Caco-2 (cell line): ENCODE measurements around the gene KLLN. TPM values are rescaled to one million over a fixed set of nuclear protein-coding genes. Genes with fewer than 3 reads are reported as not detected.
A peak's percentile ranks its signal among the peaks of the same experiment; 100 is the strongest.

Experiments used
- BruUV-seq: library from RNA; stranded (reverse); fragments of 400-500 nt; replicated peaks from 2 replicates; lab custom pipeline; 2021; lab: Mats Ljungman, UMichigan
- CTCF ChIA-PET: fragments of 300-600 bp; sonication (Branson Sonifier 250); formaldehyde crosslinking; loops from one replicate; lab custom pipeline; 2022; ENCODE audit warnings: antibody characterized with exemption; lab: Charles Lee
- POLR2A ChIA-PET: fragments of 300-600 bp; sonication (Branson Sonifier 250); formaldehyde crosslinking; loops from one replicate; lab custom pipeline; 2022; ENCODE audit warnings: antibody characterized with exemption; lab: Charles Lee
- DNase-seq, 2 experiments: peaks; one replicate each; pipeline versions ENCODE4 v3.0.0 to v3.0.0-alpha.2; 2020 to 2022
- H3K27me3 ChIP-seq: replicated peaks from 2 replicates; pipeline ENCODE4 v1.6.0; 2011; ENCODE audit warnings: low read length; ENCODE audit not compliant: control insufficient read depth, insufficient read depth
- H3K36me3 ChIP-seq: 2 replicates; pipeline ENCODE4 v1.5.1; 2011; ENCODE audit warnings: low read length; ENCODE audit not compliant: control insufficient read depth, insufficient read depth
- H3K4me1 ChIP-seq: fragments of 250-450 bp; sonication (Bioruptor Pico); 2 replicates; pipeline ENCODE4 v1.5.1; 2020; ENCODE audit warnings: mild to moderate bottlenecking
- H3K4me3 ChIP-seq: 2 replicates; pipeline ENCODE4 v1.5.1; 2011; ENCODE audit warnings: low read depth, mild to moderate bottlenecking, control low read depth, low read length
- H3K9me3 ChIP-seq: fragments of 250-450 bp; sonication (Bioruptor Pico); 2 replicates; pipeline ENCODE4 v1.5.1; 2020; ENCODE audit warnings: mild to moderate bottlenecking, moderate library complexity
- H3K27ac Mint-ChIP-seq: one replicate; pipeline ENCODE4 v1.8.0; 2022; ENCODE audit warnings: mixed read lengths; ENCODE audit not compliant: unreplicated experiment
- H3K27me3 Mint-ChIP-seq: one replicate; pipeline ENCODE4 v1.8.0; 2022; ENCODE audit warnings: mixed read lengths; ENCODE audit not compliant: insufficient read depth, unreplicated experiment
- H3K36me3 Mint-ChIP-seq: one replicate; pipeline ENCODE4 v1.8.0; 2022; ENCODE audit warnings: mild to moderate bottlenecking, mixed read lengths; ENCODE audit not compliant: insufficient read depth, unreplicated experiment
- H3K4me1 Mint-ChIP-seq: one replicate; pipeline ENCODE4 v1.8.0; 2022; ENCODE audit warnings: low read depth, mixed read lengths; ENCODE audit not compliant: unreplicated experiment
- H3K4me3 Mint-ChIP-seq: one replicate; pipeline ENCODE4 v1.8.0; 2022; ENCODE audit warnings: mild to moderate bottlenecking, moderate library complexity, mixed read lengths; ENCODE audit not compliant: unreplicated experiment
- H3K9me3 Mint-ChIP-seq: one replicate; pipeline ENCODE4 v1.8.0; 2022; ENCODE audit warnings: mixed read lengths; ENCODE audit not compliant: unreplicated experiment
- CTCF ChIP-seq, 2 experiments: fragments of 200-600 bp in 1 of 2; IDR thresholded peaks; 1 replicate in 1 of 2; 2 replicates in 1 of 2; pipeline versions ENCODE4 v1.5.1 to v1.8.0; 2011 to 2022; ENCODE audit warnings: antibody characterized with exemption in 1 of 2, control low read depth in 1 of 2, inconsistent platforms in 1 of 2, low read depth in 1 of 2, low read length in 1 of 2, mild to moderate bottlenecking in 1 of 2, moderate library complexity in 1 of 2; ENCODE audit not compliant: insufficient read depth in 1 of 2, severe bottlenecking in 1 of 2, unreplicated experiment in 1 of 2
- intact Hi-C: fragments of 100-400 bp; cut with micrococcal nuclease; formaldehyde crosslinking; loops from one replicate; pipeline ENCODE4 v1.10.0; 2022; ENCODE audit not compliant: unreplicated experiment
- total RNA-seq: library from RNA; stranded (reverse); gene quantifications from 2 replicates; pipeline ENCODE4 v1.2.3, GENCODE V29; 2022

Gene KLLN
- total RNA-seq, 1 experiment from 2014 or later = 1.2 TPM

GRCh38 chr10:87816163-87816897 lies 47.0 kb downstream of the KLLN start:
- peaks cover 24% of the 10 kb centered on the region for H3K4me1 ChIP-seq
- POLR2A ChIA-PET = no interaction called here
- CTCF ChIA-PET = no interaction called here
- Mint-ChIP-seq H3K27ac (no peak overlapping the region), H3K36me3 (peaks cover 16% of the 10 kb centered on the region), H3K27me3 (no peaks in the 10 kb centered on the region), H3K4me3 (peak overlapping the region; percentile 99), H3K9me3 (no peaks in the 10 kb centered on the region), H3K4me1 (peaks cover 17% of the 10 kb centered on the region)
- no peaks in the 10 kb centered on the region for H3K36me3 ChIP-seq
- TF ChIP-seq CTCF (IDR thresholded peaks at IDR 0.05; ENCODE audit: insufficient read depth in 1 of 2, low read depth in 1 of 2, low read length in 1 of 2, severe bottlenecking in 1 of 2, unreplicated experiment in 1 of 2) = peak in 1 of 2 experiments; percentile 25
- H3K4me3 ChIP-seq = peak overlapping the region; percentile 66
- intact Hi-C loops = no loop called here
- H3K27me3 ChIP-seq = no peaks in the 10 kb centered on the region
- BruUV-seq = TSS peak; percentile 33
- H3K9me3 ChIP-seq = no peaks in the 10 kb centered on the region
- no peak for DNase-seq

Other genes starting within 250 kb of the KLLN start
- gene PAPSS2, start 203.7 kb downstream of the KLLN start, total RNA-seq = 4.3 and 6.2 TPM in 2 replicates
- 48.8 and 51.6 TPM in 2 replicates for gene ATAD1, start 45.3 kb downstream of the KLLN start, total RNA-seq
- gene PTEN, start 92 bp upstream of the KLLN start, total RNA-seq = 56.3 and 57.1 TPM in 2 replicates